HG03103 (cell line): ENCODE data around the gene ATP5F1D.

Source experiments
- ATAC-seq: cut with Tn5 transposase; IDR thresholded peaks from one replicate; pipeline ENCODE4 v1.9.1; 2021; ENCODE audit warnings: low read depth; ENCODE audit not compliant: unreplicated experiment

The ATP5F1D gene

GRCh38 chr19:1256646-1257474 lies 15.3 kb downstream of the ATP5F1D start:
- no peak for ATAC-seq

GRCh38 chr19:1257475-1258162 lies 16.1 kb downstream of the ATP5F1D start:
- ATAC-seq: no peak

GRCh38 chr19:1258163-1258492 lies 16.6 kb downstream of the ATP5F1D start:
- ATAC-seq: no peak

GRCh38 chr19:1258707-1259205 lies 17.2 kb downstream of the ATP5F1D start:
- ATAC-seq: no peak

GRCh38 chr19:1259206-1259875 lies 17.8 kb downstream of the ATP5F1D start:
- ATAC-seq: peak; percentile 29

- no peak for ATAC-seq
Measured at GRCh38 chr19:1259876-1260748, 18.6 kb downstream of the ATP5F1D start.

GRCh38 chr19:1260749-1261537 lies 19.4 kb downstream of the ATP5F1D start:
- ATAC-seq: peak; percentile 54

- no peak for ATAC-seq
Measured at GRCh38 chr19:1261538-1261797, 19.9 kb downstream of the ATP5F1D start.

GRCh38 chr19:1261798-1262622 lies 20.5 kb downstream of the ATP5F1D start:
- ATAC-seq: no peak

GRCh38 chr19:1262623-1263123 lies 21.1 kb downstream of the ATP5F1D start:
- ATAC-seq: no peak

- no peak for ATAC-seq
Measured at GRCh38 chr19:1263188-1263587, 21.6 kb downstream of the ATP5F1D start.

GRCh38 chr19:1264801-1265614 lies 23.5 kb downstream of the ATP5F1D start:
- no peak for ATAC-seq

GRCh38 chr19:1265615-1266128 lies 24.1 kb downstream of the ATP5F1D start:
- ATAC-seq: no peak

- ATAC-seq: no peak
Measured at GRCh38 chr19:1266129-1266915, 24.8 kb downstream of the ATP5F1D start.

- no peak for ATAC-seq
Measured at GRCh38 chr19:1266916-1267476, 25.4 kb downstream of the ATP5F1D start.

- no peak for ATAC-seq
Measured at GRCh38 chr19:1267477-1268225, 26.1 kb downstream of the ATP5F1D start.
